Non-pigmented ciliary epithelial cell (primary cell): ENCODE data around the gene OBSL1.

Experiments used
- DNase-seq: peaks from one replicate; pipeline ENCODE4 v3.0.0-alpha.2; 2010; ENCODE audit warnings: low read depth

OBSL1 gene

DNA sequence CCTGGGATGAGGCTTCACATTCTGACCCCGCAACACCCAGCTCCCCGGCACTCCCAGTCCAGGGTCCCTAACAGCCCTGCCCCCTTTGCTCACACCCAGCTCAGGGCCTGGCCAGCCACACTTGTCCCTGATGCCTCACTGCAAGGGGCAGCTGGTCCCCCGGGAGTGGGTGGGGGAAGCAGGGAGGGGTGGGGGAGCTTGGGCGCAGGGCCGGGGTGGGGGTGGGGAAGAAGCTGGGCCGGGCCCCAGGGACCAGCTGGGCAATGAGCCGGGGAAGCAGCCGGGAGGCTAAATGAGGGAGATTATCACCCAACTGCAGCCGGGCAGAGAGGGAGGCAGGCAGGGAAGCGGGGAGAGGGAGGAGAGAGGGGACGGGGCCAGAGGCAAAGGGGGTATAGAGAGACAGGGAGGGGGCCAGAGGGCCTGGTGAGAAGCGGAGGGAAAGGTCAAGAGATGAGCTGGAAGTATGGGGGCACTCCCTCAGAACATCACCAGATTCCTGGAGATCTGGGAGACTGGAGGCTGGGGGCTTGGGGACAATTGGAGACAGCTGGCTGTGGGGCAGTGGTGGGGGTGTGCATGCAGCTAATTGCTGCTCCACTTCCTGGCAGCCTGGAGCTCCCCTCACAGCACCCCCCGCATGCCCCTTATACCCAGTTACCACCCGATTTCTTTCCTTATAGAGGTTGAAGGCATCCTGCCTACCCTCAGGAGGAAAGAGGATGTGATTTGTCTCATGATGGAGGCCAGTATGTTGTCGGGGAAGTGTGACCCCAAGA lies 59.6 kb downstream of the OBSL1 start:
- DNase-seq: no peak

DNA sequence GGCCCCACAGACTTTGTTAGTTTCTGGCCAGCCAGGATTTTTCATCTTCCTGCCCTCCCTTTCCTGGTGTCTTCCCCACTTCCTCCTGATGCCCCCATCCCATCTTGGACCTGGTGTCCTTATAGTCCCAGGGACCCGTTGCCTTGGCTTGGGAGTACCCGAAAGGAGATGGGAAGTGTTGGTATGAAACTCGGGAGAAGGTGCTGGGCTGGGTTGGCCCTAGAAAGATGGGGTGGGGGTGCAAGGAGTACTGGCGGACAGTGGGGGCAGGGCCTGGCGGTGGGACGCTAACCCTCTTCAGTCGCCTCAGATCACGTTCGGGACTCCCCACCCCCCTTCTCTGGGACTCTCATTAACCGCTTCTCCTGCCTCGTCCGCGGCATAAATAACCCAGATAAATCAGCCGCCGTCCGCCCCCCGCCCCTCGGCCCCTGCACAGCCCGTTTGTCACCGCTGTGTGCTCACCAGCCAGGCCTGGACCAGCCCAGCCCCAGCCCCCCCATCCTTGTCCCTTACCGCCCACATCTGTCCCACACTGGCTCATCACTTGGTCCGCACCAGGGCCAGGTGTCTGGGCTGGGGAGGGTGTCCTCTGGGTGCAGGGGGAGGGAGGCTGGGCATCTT lies 60.7 kb downstream of the OBSL1 start:
- DNase-seq: no peak

DNA sequence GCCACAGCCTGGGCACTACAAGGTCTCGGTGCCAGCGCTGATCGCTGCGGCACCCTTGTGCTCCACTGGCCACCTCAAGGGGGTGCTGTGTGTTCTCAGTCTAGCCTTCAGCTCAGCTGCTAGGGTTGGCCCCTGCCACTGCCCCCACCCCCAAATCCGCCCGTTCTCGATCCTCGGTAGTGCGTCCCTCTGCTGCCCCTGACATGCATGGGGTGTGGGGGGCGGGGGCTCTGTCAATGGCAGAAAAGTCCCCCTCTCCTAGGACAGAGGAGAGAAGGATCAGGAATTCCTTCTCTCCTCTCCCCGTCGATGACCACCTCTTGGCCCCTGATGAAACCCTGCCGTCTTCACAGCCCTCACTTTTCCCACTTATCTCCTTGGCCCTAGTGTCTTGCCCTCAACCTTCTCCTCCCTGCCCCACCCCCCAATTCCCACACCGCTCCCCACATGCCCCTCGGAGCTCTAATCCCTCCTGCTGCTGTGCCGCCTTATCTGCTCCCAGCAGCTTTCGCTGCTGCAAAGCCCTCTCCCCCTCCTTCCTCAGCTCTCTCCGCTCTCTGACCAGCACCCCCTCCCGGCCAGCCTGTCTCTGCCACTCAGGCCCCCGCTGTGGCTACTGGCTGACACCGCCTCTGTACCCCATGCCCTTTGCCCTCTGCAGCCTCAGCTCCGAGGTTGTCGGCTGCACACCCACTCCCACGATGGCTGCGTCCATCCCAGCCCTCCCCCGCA lies 61.4 kb downstream of the OBSL1 start:
- no peak for DNase-seq

DNA sequence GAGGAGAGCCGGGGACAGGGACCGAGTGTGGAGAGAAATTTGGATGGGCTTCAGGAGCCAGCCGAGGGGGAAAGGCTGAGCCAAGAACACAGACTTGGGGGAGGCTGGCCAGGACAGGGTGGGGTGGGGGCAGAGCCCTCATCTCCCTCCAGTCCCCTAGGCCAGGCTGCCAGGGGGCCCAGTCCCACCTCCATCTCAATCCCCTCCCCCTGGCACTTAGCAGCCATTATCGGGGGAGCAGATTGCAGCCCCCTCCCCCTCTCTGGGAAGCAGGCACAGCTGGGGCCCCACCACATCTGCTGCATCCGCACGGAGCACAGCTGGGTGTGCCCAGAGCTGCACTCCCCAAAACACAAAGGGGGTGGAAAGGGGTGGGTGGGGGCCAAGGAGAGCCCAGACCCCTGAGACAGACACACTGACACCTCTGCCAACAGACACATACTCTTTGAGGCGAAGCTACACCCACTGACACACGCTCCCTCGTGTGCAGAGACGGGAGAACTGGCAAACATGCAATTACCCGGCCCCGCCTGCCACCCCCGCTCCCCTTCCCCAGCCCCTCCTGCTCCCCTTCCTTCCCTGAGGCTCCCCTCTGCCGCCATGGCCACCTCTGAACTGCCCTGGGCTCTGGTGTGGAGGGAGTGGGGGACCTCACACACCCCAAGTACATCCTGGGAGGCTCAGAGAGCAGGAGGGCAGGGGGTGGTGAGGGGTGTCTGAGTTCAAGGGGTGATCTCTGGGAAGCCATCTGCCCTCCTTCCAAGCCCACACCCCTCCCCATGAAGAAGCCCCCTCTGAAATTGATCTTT lies 62.2 kb downstream of the OBSL1 start:
- DNase-seq: no peak

DNA sequence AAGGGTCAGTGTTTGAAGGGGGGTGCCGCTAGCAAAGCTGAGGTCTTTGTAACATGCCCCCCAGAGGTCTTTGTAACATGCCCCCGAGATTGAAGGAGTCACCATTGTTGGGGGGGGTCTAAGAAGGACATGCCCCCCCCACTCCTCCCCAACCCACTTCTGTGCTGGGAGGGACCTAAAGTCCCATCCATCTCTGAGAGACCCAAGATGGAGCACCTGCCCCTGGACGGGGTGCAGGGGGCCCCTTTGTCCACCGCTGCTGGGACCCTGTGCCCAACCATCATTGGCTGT lies 63.0 kb downstream of the OBSL1 start:
- DNase-seq: no peak

DNA sequence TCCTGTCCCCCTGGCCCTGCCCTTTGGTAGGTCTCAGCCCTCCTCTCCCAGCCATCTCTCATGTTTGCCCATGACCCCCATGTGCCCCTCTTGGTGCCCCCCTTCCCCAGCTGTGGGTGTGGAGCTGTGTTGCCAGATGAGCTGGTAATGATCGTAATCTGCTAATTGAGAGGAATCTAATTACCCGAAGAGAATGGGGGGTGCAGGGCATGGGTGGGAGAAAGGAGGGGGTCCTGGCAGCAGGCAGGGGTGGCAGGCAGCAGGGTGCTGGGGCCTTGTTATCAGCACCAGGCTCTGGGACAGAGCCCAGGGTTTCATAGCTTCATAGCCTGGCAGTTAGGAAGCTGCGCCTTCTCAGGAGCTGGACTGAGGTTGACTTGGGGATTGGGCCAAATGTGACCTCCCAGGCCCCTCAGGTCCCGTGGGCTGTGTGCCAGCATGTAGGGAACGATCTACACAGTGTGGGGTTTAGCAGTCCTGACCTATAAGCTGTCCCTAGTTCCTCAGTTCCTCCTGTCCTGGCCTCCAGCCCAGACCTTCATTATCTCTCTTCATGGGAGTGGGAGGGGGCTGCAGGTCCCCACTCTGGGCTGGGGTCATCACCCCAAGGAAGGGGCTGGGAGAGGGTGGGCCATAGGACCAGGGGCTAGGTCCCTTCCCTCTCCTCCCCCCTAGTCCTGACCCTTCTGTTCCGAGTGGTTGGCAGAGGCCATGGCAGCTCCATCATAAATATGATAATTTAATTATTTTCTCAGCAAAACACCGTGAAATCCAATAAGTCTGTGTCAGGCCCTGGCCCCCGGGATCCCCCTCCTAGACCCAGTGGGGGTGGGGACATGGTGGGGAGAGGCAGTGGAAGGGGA lies 63.5 kb downstream of the OBSL1 start:
- DNase-seq: no peak

DNA sequence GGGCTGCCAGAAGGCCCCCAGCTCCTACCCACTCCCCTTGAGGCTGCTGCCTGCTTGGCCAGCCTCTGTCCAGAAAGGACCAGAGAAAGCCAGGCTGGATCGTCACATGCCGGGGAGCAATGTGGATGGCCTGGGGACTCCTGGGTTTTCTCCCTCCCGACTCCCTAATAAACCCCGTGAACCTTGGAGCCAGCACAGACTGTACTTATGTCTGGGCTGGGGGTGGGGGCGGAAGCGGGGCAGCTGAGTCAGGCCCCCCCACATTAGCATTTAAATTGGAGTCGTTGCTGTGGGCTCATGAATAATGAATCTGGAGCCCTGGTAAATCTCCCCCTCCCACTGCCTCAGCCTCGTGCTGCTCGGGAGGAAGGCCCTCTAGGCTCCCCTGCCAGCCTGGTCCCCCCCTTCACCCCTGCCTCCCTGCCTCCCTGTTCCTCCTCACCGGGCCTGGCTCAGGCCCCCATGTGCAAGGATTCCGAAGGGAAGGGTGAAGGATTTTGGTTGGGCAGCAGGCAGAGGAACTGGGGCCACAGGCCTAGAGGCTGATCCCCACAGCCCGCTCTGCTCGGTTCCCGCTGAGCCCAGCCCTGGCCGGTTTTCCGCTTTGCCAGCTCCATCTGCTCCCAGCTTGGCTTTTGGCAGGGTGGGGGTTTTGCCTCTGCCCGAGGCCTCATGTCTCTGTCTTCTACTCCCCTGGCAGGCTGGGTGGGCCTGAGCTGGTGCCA lies 64.4 kb downstream of the OBSL1 start:
- no peak for DNase-seq

GRCh38 chr2:219506153-219506801 lies 65.1 kb downstream of the OBSL1 start:
- DNase-seq: no peak

DNA sequence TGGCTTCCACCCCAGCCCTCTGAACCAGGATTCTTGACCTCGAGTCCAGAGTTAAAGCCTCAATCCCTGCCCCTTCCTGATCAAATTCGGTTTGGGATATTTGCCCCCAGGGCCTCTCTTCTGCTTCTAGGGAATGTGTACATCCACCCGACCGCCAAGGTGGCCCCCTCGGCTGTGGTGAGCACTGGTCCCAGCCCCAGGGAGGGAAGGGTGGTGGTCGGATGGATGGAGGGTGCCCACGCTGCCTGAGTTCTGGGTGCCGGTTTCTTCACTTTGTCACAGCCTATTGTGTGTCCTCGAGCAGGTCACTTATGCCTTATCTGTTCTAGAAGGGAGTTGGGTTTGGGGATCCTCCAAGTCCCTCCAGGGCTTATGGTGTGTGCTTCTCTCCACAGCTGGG lies 65.8 kb downstream of the OBSL1 start:
- no peak for DNase-seq

DNA sequence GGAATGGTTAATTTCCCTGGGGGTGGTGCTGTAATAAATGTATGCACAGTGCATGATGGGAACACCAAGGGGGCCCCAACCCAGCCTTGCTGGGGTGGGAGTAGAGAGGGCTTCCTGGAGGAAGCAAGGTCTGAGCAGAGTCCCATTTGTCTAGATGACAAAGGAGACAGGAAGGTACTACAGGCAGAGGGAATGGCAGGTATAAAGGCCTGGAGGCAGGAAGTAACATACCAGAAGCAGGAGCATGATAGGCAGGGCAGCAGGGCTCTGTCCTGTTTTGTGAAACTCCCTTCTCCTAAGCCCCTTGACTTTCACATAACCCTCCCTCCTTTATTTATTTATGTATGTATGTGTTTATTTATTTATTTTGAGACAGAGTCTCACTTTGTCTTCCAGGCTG lies 68.7 kb downstream of the OBSL1 start:
- no peak for DNase-seq

- no peak for DNase-seq
Observed at GRCh38 chr2:219501849-219502248, 69.5 kb downstream of the OBSL1 start.
